Upper lobe of left lung (tissue), 4 donors: ENCODE data around the gene RHOV.

Source experiments
- EP300 ChIP-seq, 4 donors: sonication (generic); formaldehyde crosslinking; IDR thresholded peaks; one replicate each; pipeline ENCODE4 v1.5.1; 2017; ENCODE audit warnings: antibody characterized with exemption in 4 of 4, control low read depth in 2 of 4
- POLR2A ChIP-seq, 4 donors: fragments of 450-650 bp; IDR thresholded peaks; one replicate each; pipeline ENCODE4 v1.5.1; 2016 to 2017; ENCODE audit warnings: antibody characterized with exemption in 4 of 4, mild to moderate bottlenecking in 2 of 4
- POLR2AphosphoS5 ChIP-seq, 2 donors: sonication (generic); formaldehyde crosslinking; IDR thresholded peaks; one replicate each; pipeline ENCODE4 v1.5.1; 2017; ENCODE audit warnings: antibody characterized with exemption in 2 of 2
- TF ChIP-seq, protein P1 (sequence below), 6 experiments: fragments of 450-650 bp in 4 of 6; fragments of 200-600 bp in 2 of 6; sonication (generic) in 2 of 6; IDR thresholded peaks; one replicate each; pipeline ENCODE4 v1.5.1; 2016 to 2019; ENCODE audit warnings: antibody characterized with exemption in 6 of 6

DNA sequence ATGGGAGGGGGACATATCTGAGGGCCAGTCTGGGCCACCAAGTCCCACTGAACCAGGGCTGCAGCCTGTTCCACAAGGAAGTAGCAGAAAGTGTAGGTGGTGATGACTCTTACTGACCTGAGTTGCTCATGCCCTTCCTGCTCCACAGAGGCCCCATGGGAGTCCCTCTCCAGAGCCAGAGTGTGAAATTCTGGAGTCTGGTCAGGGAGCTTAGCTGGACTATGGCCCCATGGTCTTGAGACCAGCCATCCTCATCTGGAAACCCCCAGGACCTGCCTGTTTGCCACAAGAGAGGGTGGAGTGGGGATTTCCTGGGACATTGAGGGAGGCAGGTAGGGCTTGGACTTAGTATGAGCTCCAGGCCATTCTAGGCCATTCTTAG is 27.2 kb downstream of the RHOV start:
- TF ChIP-seq, protein P1, sequence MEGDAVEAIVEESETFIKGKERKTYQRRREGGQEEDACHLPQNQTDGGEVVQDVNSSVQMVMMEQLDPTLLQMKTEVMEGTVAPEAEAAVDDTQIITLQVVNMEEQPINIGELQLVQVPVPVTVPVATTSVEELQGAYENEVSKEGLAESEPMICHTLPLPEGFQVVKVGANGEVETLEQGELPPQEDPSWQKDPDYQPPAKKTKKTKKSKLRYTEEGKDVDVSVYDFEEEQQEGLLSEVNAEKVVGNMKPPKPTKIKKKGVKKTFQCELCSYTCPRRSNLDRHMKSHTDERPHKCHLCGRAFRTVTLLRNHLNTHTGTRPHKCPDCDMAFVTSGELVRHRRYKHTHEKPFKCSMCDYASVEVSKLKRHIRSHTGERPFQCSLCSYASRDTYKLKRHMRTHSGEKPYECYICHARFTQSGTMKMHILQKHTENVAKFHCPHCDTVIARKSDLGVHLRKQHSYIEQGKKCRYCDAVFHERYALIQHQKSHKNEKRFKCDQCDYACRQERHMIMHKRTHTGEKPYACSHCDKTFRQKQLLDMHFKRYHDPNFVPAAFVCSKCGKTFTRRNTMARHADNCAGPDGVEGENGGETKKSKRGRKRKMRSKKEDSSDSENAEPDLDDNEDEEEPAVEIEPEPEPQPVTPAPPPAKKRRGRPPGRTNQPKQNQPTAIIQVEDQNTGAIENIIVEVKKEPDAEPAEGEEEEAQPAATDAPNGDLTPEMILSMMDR (IDR thresholded peaks at IDR 0.05) = no peak
- no peak for TF ChIP-seq POLR2AphosphoS5 (IDR thresholded peaks at IDR 0.05)
- no peak for TF ChIP-seq POLR2A (IDR thresholded peaks at IDR 0.05)
- TF ChIP-seq EP300 (IDR thresholded peaks at IDR 0.05) = no peak
